Right lobe of liver (tissue), 6 donors: ENCODE measurements around the gene SPOCK1. TPM values are rescaled to one million over a fixed set of nuclear protein-coding genes. Genes with fewer than 3 reads are reported as not detected.

Source experiments
- ATAC-seq, 4 donors: fragments of 200-7000 bp; cut with Tn5 transposase; one replicate each; pipeline ENCODE4 v1.9.1; 2020; ENCODE audit warnings: mild to moderate bottlenecking in 4 of 4, moderate library complexity in 4 of 4
- DNase-seq, 3 donors: peaks; one replicate each; pipeline ENCODE4 v3.0.0-alpha.2; 2020
- H3K27ac ChIP-seq, 3 donors: fragments of 200-600 bp; one replicate each; pipeline ENCODE4 v1.8.0; 2022
- H3K27me3 ChIP-seq, 2 donors: fragments of 200-600 bp; one replicate each; pipeline ENCODE4 v1.8.0; 2022
- H3K36me3 ChIP-seq, 4 donors: fragments of 200-600 bp; sonication (generic) in 1 of 4; one replicate each; pipeline versions ENCODE4 v1.5.1 to v1.8.0; 2017 to 2022; ENCODE audit warnings: control low read depth in 1 of 4
- H3K4me1 ChIP-seq, 4 donors: fragments of 200-600 bp; sonication (generic) in 1 of 4; one replicate each; pipeline versions ENCODE4 v1.5.1 to v1.8.0; 2017 to 2022; ENCODE audit warnings: control low read depth in 1 of 4
- H3K4me3 ChIP-seq, 3 donors: fragments of 200-600 bp; one replicate each; pipeline ENCODE4 v1.8.0; 2022
- H3K9me3 ChIP-seq, 4 donors: fragments of 200-600 bp; sonication (generic) in 1 of 4; one replicate each; pipeline versions ENCODE4 v1.5.1 to v1.8.0; 2017 to 2022; ENCODE audit warnings: control low read depth in 1 of 4
- CTCF ChIP-seq, 4 donors: fragments of 200-600 bp in 3 of 4; fragments of 450-650 bp in 1 of 4; IDR thresholded peaks; one replicate each; pipeline versions ENCODE4 v1.5.1 to v1.8.0; 2016 to 2022; ENCODE audit warnings: antibody characterized with exemption in 4 of 4, mild to moderate bottlenecking in 2 of 4
- POLR2A ChIP-seq: fragments of 450-650 bp; IDR thresholded peaks from one replicate; pipeline ENCODE4 v1.6.1; 2017; ENCODE audit warnings: antibody characterized with exemption, mild to moderate bottlenecking
- WGBS: methylation state at CpG from one replicate; pipeline ENCODE4 v1.1.6; 2018; ENCODE audit warnings: low coverage, low lambda C conversion rate; ENCODE audit not compliant: insufficient coverage; ENCODE audit errors: missing lambda C conversion rate; 5-methylcytosine and 5-hydroxymethylcytosine counted together
- intact Hi-C, 2 donors: fragments of 100-400 bp; cut with DNase I; formaldehyde crosslinking; loops; one replicate each; pipeline versions ENCODE4 v1.11.2 to v1.14.1; 2022
- total RNA-seq, 6 experiments: library from RNA; depleted of rRNA in 2 of 6; stranded (reverse); fragments of >200 nt in 2 of 6; fragmentation: NEBNext Ultra II Directional in 3 of 6; extraction: Animal tissue kit (Norgen Biotek cat#: 25700) in 3 of 6; gene quantifications; one replicate each; pipeline versions ENCODE4 v1.1.0 to v1.2.4, GENCODE V29; 2016 to 2023
- donor health status: DM: no; HTN: yes; CAD: no.
- donor health status: DM: no; HTN: no; CAD: no.
- donor health status: DM: no; HTN: no; CAD: no.
- donor health status: DM: no; HTN: yes; CAD: no.
- donor health status: DM: no; HTN: yes; CAD: no.

The SPOCK1 gene
- total RNA-seq, 6 experiments from 2014 or later, result 0.06 to 0.86 (median 0.15) TPM; not detected in 1

GRCh38 chr5:137361280-137361679 is 137.8 kb downstream of the SPOCK1 start:
- ATAC-seq (no peak), DNase-seq (no peak)
- TF ChIP-seq POLR2A (no peak), CTCF (IDR thresholded peaks at IDR 0.05) (no peak)
- Histone ChIP-seq H3K27me3 (no peaks in the 10 kb centered on the region), H3K4me3 (no peak overlapping the region), H3K9me3 (no peaks in the 10 kb centered on the region), H3K4me1 (no peaks in the 10 kb centered on the region), H3K27ac (no peak overlapping the region), H3K36me3 (no peaks in the 10 kb centered on the region)
- WGBS, result 34% methylated on average over 2 of the region's 2 CpGs
- intact Hi-C loops, result no loop called here

- H3K9me3 ChIP-seq, result no peaks in the 10 kb centered on the region
- no peak overlapping the region for H3K4me3 ChIP-seq
- no peaks in the 10 kb centered on the region for H3K27me3 ChIP-seq
- TF ChIP-seq POLR2A, result no peak
- no peak for TF ChIP-seq CTCF (IDR thresholded peaks at IDR 0.05)
- H3K27ac ChIP-seq, result no peak overlapping the region
- intact Hi-C loops, result no loop called here
- DNase-seq (no peak), ATAC-seq (no peak)
- no peaks in the 10 kb centered on the region for H3K4me1 ChIP-seq
- H3K36me3 ChIP-seq, result no peaks in the 10 kb centered on the region
These were observed 138.5 kb downstream of the SPOCK1 start for GRCh38 chr5:137360607-137361006.

- Histone ChIP-seq H3K4me3 (no peak overlapping the region), H3K27ac (no peak overlapping the region), H3K36me3 (no peaks in the 10 kb centered on the region), H3K4me1 (no peaks in the 10 kb centered on the region), H3K9me3 (no peaks in the 10 kb centered on the region), H3K27me3 (no peaks in the 10 kb centered on the region)
- ATAC-seq, result no peak
- no peak for DNase-seq
- intact Hi-C loops, result no loop called here
- TF ChIP-seq POLR2A (no peak), CTCF (IDR thresholded peaks at IDR 0.05) (no peak)
These were observed 139.2 kb downstream of the SPOCK1 start for GRCh38 chr5:137359941-137360340.

- no peaks in the 10 kb centered on the region for H3K27me3 ChIP-seq
- H3K27ac ChIP-seq, result no peak overlapping the region
- ATAC-seq, result no peak
- H3K9me3 ChIP-seq, result no peaks in the 10 kb centered on the region
- DNase-seq, result no peak
- intact Hi-C loops, result no loop called here
- WGBS, result 63% methylated on average over 3 of the region's 3 CpGs
- no peaks in the 10 kb centered on the region for H3K4me1 ChIP-seq
- no peak overlapping the region for H3K4me3 ChIP-seq
- TF ChIP-seq POLR2A (no peak), CTCF (IDR thresholded peaks at IDR 0.05) (no peak)
- no peaks in the 10 kb centered on the region for H3K36me3 ChIP-seq
These were observed 141.7 kb downstream of the SPOCK1 start for GRCh38 chr5:137357436-137357835.

GRCh38 chr5:137356127-137356526 is 143.0 kb downstream of the SPOCK1 start:
- Histone ChIP-seq H3K4me1 (no peaks in the 10 kb centered on the region), H3K9me3 (no peaks in the 10 kb centered on the region), H3K36me3 (no peaks in the 10 kb centered on the region), H3K27ac (no peak overlapping the region), H3K4me3 (no peak overlapping the region), H3K27me3 (no peaks in the 10 kb centered on the region)
- DNase-seq (no peak), ATAC-seq (no peak)
- intact Hi-C loops, result no loop called here
- WGBS, result 54% methylated on average over 2 of the region's 4 CpGs
- TF ChIP-seq CTCF (IDR thresholded peaks at IDR 0.05), result no peak
- no peak for TF ChIP-seq POLR2A
